KMS-11 (cell line): ENCODE results near the gene CATSPER1.

ENCODE experiments used
- H2AFZ ChIP-seq: fragments of 200-600 bp; sonication (generic); 2 replicates; pipeline ENCODE4 v1.6.1; 2016; ENCODE audit warnings: antibody characterized with exemption, mixed run types, low read depth
- H3K27ac ChIP-seq: fragments of 200-600 bp; sonication (generic); 2 replicates; pipeline ENCODE4 v1.6.1; 2016; ENCODE audit warnings: mild to moderate bottlenecking, mixed run types
- H3K27me3 ChIP-seq: fragments of 200-600 bp; sonication (generic); 2 replicates; pipeline ENCODE4 v1.6.1; 2017; ENCODE audit warnings: mild to moderate bottlenecking, low read depth, mixed run types, moderate library complexity; ENCODE audit not compliant: insufficient read depth
- H3K36me3 ChIP-seq: fragments of 200-600 bp; sonication (generic); 2 replicates; pipeline ENCODE4 v1.6.1; 2017; ENCODE audit warnings: mild to moderate bottlenecking, mixed run types; ENCODE audit not compliant: insufficient read depth
- H3K4me1 ChIP-seq: fragments of 200-600 bp; sonication (generic); 2 replicates; pipeline ENCODE4 v1.6.1; 2016; ENCODE audit warnings: mild to moderate bottlenecking, low read depth, mixed run types; ENCODE audit not compliant: poor library complexity, severe bottlenecking
- H3K4me2 ChIP-seq: fragments of 200-600 bp; sonication (generic); 2 replicates; pipeline ENCODE4 v1.7.0; 2016; ENCODE audit warnings: mild to moderate bottlenecking, mixed run types
- H3K4me3 ChIP-seq: fragments of 200-600 bp; sonication (generic); IDR thresholded peaks from 2 replicates; pipeline ENCODE4 v1.6.1; 2017; ENCODE audit warnings: low read depth, low read length, mixed read lengths; ENCODE audit not compliant: insufficient read depth
- H3K79me2 ChIP-seq: fragments of 200-600 bp; sonication (generic); 2 replicates; pipeline ENCODE4 v1.6.1; 2016; ENCODE audit warnings: low read depth, mixed run types; ENCODE audit not compliant: insufficient read depth
- H3K9ac ChIP-seq: fragments of 200-600 bp; sonication (generic); 2 replicates; pipeline ENCODE4 v1.6.1; 2016; ENCODE audit warnings: mild to moderate bottlenecking, mixed run types
- H4K20me1 ChIP-seq: fragments of 200-600 bp; sonication (generic); 2 replicates; pipeline ENCODE4 v1.6.1; 2016; ENCODE audit warnings: mild to moderate bottlenecking, mixed run types; ENCODE audit not compliant: insufficient read depth
- TF ChIP-seq, protein P1 (sequence below): fragments of 200-600 bp; sonication (generic); conservative IDR thresholded peaks from 2 replicates; pipeline ENCODE4 v1.6.1; 2017; ENCODE audit warnings: low read depth, mild to moderate bottlenecking, antibody characterized with exemption, low read length, moderate library complexity, mixed read lengths

Gene CATSPER1

DNA sequence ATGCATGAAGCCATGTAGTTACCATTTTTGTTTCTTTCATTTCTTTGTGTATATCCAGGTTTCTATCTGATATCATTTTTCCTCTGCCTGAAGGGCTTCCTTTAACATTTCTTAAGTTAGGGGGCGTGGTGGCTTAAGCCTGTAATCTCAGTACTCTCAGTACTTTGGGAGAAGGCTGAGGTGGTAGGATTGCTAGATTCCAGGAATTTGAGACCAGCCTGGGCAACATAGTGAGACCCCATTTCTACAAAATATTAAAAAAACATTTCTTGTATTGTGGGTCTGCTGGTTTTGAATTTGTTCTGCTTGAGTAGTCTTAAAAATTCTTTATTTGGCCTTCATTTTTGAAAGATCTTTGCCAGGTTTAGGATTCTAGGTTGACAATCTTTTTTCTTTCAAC lies 38.3 kb upstream of the CATSPER1 start:
- H3K4me2 ChIP-seq = peak overlapping the region; percentile 47; the same call in 1 of the 2 replicates
- 0 out of 2 replicates have a peak, but pooled peaks cover 5% of the 10 kb centered on the region for H3K27me3 ChIP-seq
- H4K20me1 ChIP-seq = peaks cover 28% of the 10 kb centered on the region
- TF ChIP-seq, protein P1, sequence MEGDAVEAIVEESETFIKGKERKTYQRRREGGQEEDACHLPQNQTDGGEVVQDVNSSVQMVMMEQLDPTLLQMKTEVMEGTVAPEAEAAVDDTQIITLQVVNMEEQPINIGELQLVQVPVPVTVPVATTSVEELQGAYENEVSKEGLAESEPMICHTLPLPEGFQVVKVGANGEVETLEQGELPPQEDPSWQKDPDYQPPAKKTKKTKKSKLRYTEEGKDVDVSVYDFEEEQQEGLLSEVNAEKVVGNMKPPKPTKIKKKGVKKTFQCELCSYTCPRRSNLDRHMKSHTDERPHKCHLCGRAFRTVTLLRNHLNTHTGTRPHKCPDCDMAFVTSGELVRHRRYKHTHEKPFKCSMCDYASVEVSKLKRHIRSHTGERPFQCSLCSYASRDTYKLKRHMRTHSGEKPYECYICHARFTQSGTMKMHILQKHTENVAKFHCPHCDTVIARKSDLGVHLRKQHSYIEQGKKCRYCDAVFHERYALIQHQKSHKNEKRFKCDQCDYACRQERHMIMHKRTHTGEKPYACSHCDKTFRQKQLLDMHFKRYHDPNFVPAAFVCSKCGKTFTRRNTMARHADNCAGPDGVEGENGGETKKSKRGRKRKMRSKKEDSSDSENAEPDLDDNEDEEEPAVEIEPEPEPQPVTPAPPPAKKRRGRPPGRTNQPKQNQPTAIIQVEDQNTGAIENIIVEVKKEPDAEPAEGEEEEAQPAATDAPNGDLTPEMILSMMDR = no peak
- peaks cover 68% of the 10 kb centered on the region for H3K79me2 ChIP-seq
- no peak overlapping the region for H2AFZ ChIP-seq
- peaks cover 43% of the 10 kb centered on the region for H3K36me3 ChIP-seq
- no peak overlapping the region for H3K4me3 ChIP-seq
- peaks cover 100% of the 10 kb centered on the region for H3K4me1 ChIP-seq
- H3K9ac ChIP-seq = no peak overlapping the region
- H3K27ac ChIP-seq = no peak overlapping the region

DNA sequence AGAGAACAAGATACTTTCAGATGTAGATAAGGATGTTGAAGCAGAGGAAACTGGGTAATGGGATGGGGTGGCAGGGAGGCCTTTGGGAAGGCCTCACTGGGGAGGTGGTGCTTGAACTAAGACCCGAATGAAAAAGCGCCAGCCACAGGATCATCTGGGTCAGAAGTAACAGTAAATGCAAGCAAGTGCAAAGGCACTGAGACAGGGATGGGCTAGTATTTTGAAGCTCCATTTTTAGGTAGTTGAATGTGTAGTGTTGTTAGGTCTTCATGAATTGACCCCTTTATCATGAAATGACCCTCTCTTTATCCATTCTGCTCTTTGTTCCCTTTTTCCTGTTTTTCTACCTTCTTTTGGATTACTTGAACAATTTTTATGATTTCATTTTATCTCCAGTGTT lies 37.6 kb upstream of the CATSPER1 start:
- peaks cover 47% of the 10 kb centered on the region for H3K36me3 ChIP-seq
- no peak overlapping the region for H3K4me3 ChIP-seq
- H3K4me1 ChIP-seq = peaks cover 99% of the 10 kb centered on the region
- H3K27me3 ChIP-seq = 0 out of 2 replicates have a peak, but pooled peaks cover 5% of the 10 kb centered on the region
- TF ChIP-seq, protein P1 = no peak
- H3K9ac ChIP-seq = no peak overlapping the region
- peaks cover 75% of the 10 kb centered on the region for H3K79me2 ChIP-seq
- H3K4me2 ChIP-seq = peak overlapping the region; percentile 47; the same call in 1 of the 2 replicates
- peaks cover 28% of the 10 kb centered on the region for H4K20me1 ChIP-seq
- peak overlapping the region; percentile 42; the same call in 1 of the 2 replicates for H3K27ac ChIP-seq
- H2AFZ ChIP-seq = no peak overlapping the region

DNA sequence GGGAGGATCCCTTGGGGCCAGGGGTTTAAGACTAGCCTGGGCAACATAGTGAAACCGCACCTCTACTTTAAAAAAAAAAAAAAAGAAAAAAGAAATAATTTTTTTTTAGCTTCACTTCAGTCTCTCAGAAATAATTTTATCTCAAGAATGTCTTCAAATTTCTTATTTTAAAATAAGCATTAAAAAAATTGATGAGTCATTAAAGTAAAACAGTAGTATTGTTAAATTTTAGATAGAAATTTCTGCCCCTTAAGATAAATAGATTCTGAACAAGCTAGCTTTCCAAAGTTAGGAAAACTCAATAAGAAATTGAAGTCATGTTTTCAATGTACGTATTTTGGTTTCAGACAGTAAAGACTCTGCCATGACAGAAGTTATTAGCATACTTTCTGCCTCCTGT lies 36.1 kb upstream of the CATSPER1 start:
- peaks cover 21% of the 10 kb centered on the region for H4K20me1 ChIP-seq
- peaks cover 84% of the 10 kb centered on the region for H3K79me2 ChIP-seq

DNA sequence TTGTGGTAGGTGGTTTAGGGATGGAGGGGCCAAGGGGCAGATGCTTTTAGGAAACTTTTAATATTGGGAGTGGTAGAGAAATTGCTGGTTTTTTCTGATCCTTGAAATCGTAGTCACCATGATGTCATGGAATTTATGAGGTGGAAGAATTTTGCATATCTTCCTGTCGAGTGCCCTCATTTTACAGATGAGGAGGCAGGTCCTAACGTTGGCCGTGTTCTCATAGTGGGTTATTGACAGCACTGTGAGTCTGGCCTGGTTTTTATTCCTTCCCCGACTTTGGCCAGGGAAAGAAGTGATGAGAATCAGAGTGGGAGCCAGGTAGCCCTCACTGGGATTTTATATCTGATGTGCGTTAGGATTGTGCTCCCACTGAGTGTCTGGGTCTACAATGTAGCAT lies 35.0 kb upstream of the CATSPER1 start:
- TF ChIP-seq, protein P1 = no peak
- no peak overlapping the region for H3K4me3 ChIP-seq
- H3K4me2 ChIP-seq = no peak overlapping the region
- H3K79me2 ChIP-seq = peaks cover 89% of the 10 kb centered on the region
- H3K27me3 ChIP-seq = 0 out of 2 replicates have a peak, but pooled peaks cover 5% of the 10 kb centered on the region
- H3K36me3 ChIP-seq = peaks cover 70% of the 10 kb centered on the region
- H4K20me1 ChIP-seq = peaks cover 11% of the 10 kb centered on the region
- H3K27ac ChIP-seq = no peak overlapping the region; the same call in 1 of the 2 replicates
- H3K4me1 ChIP-seq = peaks cover 99% of the 10 kb centered on the region
- no peak overlapping the region for H2AFZ ChIP-seq
- H3K9ac ChIP-seq = no peak overlapping the region

More for the DNA sequence above, 36.1 kb upstream of the CATSPER1 start:
- H3K4me1 ChIP-seq = peaks cover 99% of the 10 kb centered on the region
- no peak overlapping the region for H2AFZ ChIP-seq
- TF ChIP-seq, protein P1 = no peak
- peaks cover 60% of the 10 kb centered on the region for H3K36me3 ChIP-seq
- no peak overlapping the region for H3K9ac ChIP-seq
- 0 out of 2 replicates have a peak overlapping the region, but pooled peaks have one; percentile 15 for H3K4me2 ChIP-seq
- H3K4me3 ChIP-seq = no peak overlapping the region
- peak overlapping the region; percentile 42; the same call in 1 of the 2 replicates for H3K27ac ChIP-seq
- 0 out of 2 replicates have a peak, but pooled peaks cover 5% of the 10 kb centered on the region for H3K27me3 ChIP-seq
